Stimulated activated CD4-positive, alpha-beta T cell treated with anti-CD3 and anti-CD28 coated beads, TNF-alpha, amount 100 ng/mL, for 24 hours (primary cell): ENCODE data around the gene USP54.

Source experiments
- DNase-seq, 3 experiments: peaks; one replicate each; pipeline ENCODE4 v3.0.0-alpha.2; 2020; ENCODE audit warnings: low read depth in 3 of 3

Gene USP54

DNA sequence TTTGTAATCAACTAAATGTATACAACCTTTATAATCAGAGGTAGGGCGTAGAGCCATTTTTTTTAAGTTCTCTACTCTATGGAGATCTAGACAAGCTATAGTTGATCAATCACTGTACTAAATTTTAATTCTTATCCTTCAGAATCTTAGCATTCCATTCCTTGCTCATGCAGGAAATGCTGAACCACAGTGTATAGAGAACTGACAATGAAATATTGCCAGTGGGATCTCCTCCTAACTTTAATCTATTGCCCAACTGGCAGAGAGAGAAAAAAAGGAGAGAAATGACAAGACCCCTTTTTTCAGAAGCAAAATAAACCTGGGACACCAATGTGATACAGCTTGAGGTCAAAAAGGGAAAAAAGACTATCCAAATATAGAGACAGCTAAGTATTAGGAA is 68.9 kb downstream of the USP54 start:
- no peak for DNase-seq

DNA sequence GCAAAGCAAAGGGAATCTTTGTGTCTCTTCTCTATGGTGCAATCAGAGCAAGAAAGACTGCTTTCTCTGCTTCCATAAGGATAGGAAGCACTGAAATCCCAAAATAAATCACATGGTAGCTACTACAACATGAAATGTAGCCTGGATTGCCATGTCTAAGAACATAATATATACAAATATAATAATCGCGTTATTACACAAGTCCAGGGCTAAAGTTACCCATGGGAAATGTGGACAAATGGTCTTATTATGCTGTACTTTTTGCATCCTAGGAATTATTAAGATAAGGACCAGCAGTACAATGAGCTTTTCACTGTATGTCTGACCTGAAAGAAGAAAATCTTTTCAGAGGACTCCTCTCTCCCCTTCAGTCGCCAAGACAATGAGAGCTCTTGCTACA is 71.8 kb downstream of the USP54 start:
- no peak for DNase-seq

GRCh38 chr10:73517166-73517888 is 73.8 kb downstream of the USP54 start:
- DNase-seq: no peak

DNA sequence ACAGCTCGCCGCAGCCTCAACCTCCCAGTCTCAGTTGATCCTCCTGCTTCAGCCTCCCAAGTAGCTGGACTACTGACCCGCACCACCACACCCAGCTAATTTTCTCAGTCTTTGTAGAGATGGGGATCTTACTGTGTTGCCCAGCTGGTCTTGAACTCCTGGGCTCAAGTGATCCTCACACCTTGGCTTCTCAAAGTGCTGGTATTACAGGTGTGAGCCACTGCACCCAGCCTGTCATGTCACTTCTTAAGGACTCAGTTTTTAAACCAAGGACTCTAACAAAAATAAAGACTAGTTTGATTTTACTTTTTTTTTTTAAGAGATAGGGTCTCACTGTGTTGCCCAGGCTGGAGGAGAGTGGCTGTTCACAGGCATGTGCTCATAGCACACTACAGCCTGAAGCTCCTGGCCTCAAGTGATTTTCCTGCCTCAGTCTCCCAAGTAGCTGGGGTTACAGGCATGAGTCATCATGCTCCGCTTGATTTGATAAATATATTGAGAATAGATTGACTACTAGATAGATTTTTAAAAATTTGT is 78.9 kb downstream of the USP54 start:
- DNase-seq: no peak

- no peak for DNase-seq
Measured at GRCh38 chr10:73509695-73510094, 81.4 kb downstream of the USP54 start.

- DNase-seq: no peak
Measured at GRCh38 chr10:73506491-73506890, 84.7 kb downstream of the USP54 start.

DNA sequence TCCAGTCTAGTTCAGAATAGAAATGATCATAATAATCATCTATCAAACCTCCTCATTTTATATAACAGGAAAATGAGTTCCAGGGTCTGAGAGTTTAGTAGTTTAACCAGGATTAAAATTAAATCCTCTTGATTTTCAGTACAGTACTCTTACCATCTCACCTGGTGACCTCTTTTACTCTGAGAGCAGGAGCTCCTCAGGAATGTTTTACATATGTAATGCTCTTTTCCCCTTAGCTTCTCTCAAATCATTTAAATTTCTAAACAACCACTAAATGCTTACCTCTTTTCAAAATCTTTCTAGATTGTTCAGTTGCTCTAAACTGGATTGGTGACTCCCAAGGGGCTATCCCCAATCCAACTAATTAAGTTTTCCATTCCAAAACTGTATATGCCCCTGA is 85.1 kb downstream of the USP54 start:
- no peak for DNase-seq

DNA sequence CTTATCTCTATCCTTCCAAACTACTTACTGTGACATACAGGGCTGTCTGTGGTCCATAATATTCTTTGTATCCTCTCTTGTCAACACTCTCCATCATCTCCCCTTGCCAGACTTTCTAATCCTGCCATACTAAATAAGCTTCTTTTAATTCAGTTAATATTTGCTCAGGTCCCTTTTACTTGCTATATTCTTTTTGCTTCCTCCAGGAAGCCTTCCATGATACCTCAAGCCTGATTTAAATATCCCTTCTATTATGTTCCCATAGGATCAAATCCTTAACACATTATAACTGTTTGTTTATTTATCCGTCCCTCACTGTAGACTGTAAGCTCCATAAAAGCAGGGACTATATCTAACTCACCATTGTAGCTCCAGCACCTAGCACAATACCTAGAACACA is 88.1 kb downstream of the USP54 start:
- DNase-seq: no peak

DNA sequence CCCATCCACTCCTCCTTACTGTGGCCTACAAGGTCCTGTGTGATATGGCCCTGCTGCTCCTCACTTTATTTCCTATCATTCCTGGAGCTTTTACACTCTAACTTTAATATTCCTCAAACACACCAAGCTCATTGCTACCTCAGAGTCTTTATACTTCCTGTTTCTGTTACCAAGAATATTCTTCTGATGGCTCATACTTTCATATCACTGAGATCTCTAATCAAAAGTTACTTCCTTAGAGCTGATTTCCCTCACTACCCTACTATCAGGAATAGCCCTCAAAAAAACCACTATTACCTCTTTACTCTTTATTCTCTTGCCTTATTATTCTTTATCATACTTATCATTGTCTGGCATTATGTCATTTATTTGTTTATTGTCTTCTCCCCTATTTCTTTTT is 89.5 kb downstream of the USP54 start:
- no peak for DNase-seq

DNA sequence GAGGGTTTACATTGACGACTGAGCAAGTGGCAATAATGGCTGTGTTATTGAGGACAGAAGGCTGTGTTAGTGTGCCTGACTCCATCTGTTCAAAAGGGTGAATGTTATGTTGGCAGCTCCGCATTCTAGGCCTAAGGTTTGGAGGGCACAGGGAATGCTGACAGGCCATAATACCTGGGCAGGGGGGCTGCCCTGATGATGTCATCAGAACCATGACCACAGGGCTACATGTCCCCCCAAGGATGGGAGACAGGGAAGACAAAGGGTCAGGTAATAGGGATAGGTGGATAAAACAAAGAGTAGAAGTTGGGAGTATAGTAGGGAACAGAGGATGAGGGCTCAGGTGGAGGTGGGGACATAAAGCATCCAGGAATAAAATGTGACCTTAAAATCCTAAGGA is 93.5 kb downstream of the USP54 start:
- DNase-seq: no peak

DNA sequence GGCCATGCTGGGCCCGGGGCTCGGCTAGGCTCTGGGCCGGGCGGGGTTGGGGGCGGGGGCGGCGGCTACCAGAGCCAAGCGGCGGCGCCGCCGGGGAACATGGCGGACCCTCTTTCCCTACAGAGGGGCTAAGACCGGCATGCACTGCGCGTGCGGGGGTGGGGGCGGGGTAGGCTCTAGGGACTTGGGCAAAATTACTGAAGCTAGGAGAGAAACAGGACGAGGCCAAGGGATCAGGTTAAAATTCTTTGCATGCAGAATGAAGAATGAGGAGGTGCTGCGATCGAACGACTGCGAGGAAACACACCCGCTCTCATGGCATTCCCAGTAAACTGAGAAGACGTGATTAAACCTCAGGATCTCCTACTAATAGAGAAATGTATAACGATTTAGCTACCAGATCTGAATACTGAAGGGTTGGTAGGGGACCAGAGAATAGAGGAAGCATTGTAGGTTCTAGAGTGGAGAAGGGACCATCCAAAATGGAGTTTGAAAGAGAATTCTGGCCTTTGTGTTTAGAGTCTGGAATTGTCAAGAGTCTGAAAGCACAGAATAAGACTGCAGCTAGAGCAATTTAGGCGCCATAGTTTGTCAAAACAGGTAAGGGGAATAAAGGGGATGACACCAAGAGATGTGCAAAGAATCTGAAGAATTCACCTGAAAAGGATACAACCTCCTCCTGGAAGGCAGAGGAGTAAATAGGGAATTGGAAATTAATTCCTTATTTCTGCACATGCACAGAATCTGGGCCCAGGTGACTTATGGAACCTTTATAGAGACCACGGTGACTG is 95.1 kb downstream of the USP54 start, which contains the start of gene PPP3CB:
Gene PPP3CB, minus strand, starts transcription at position 141 of the 791 bp plus-strand sequence. Its CDS starts 135 bp downstream, at position 6.
- peak; percentile 78 to 92 (median 82) for DNase-seq

- DNase-seq: peak; percentile 73 to 87 (median 74)
Measured at GRCh38 chr10:73495226-73495883, 95.8 kb downstream of the USP54 start.

GRCh38 chr10:73494877-73495225 is 96.3 kb downstream of the USP54 start:
- DNase-seq: no peak

- no peak for DNase-seq
Measured at GRCh38 chr10:73494213-73494612, 96.9 kb downstream of the USP54 start.

DNA sequence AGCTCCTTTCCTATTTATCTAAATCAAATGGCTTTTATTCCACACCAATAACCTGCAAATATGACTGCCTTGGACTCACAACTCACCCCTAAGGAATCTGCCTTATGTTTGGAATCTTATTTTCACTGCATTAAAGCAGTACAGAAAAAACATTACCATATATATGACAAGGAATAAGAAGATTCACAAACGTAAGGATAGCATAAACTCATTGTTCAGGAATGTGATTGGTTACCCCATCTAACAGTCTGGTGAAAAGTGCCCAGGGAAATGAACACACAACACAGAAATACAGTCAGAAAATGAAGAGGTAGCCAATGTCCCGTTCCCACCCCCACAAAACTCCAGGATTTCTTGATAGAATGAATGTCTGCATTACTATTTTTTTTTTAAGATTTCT is 97.4 kb downstream of the USP54 start:
- DNase-seq: no peak

GRCh38 chr10:73486601-73487000 is 104.5 kb downstream of the USP54 start:
- DNase-seq: no peak

GRCh38 chr10:73485320-73485719 is 105.8 kb downstream of the USP54 start:
- DNase-seq: no peak

- no peak for DNase-seq
Measured at GRCh38 chr10:73480158-73480557, 111.0 kb downstream of the USP54 start.

- DNase-seq: no peak
Measured at GRCh38 chr10:73478636-73479035, 112.5 kb downstream of the USP54 start.

DNA sequence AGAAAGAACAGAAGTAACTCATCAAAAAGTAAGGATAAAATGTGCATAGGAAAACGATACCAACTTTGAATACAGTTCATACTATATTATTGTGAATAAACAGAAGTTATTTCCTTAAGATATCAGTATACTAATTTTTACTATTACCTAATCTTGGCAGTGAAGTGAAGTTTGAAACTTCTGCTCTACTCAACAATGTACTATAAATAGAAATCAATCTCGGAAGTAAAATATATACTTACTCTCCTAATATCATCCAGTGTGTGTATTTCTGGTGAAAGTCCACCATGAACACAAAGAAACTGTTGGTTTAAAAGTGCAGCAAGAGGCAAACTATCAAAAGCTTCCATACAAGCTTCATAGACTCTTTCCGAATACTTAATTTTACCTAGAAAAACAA is 119.9 kb downstream of the USP54 start:
- DNase-seq: no peak

GRCh38 chr10:73469579-73469978 is 121.6 kb downstream of the USP54 start:
- DNase-seq: no peak

- DNase-seq: no peak
Measured at GRCh38 chr10:73467206-73467605, 123.9 kb downstream of the USP54 start.
